NCI-H748 (cell line): Measurements from ENCODE around the gene ZNF322.

Source experiments
- DNase-seq: peaks from one replicate; lab custom pipeline; 2025; ENCODE audit not compliant: unreplicated experiment; lab: John Stamatoyannopoulos, UW

The ZNF322 gene

GRCh38 chr6:26613689-26614683 is 45.6 kb downstream of the ZNF322 start:
- no peak for DNase-seq

DNA sequence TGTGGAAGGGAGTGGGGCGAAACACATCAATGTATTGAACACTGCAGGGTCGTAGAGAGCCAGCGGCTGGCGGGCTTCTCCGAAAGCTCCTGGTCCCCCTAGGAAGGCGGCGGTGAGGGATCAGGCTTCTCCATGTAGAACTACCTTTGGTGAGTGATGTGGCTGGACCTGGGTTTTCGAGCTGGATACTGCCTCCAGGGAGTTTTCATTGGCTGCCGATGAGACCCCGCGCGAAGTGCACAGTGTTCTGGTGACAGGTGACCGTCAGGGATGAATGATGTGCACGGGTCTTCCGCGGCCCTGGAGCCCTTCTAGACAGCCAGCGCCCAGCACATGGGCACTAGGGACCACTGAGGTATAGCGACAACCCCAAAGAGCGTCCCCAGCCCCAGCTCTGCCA is 46.3 kb downstream of the ZNF322 start:
- DNase-seq = no peak

- no peak for DNase-seq
These were observed 47.9 kb downstream of the ZNF322 start for GRCh38 chr6:26611599-26611998.

- no peak for DNase-seq
These were observed 50.1 kb downstream of the ZNF322 start for GRCh38 chr6:26609463-26609862.

GRCh38 chr6:26607434-26608230 is 51.9 kb downstream of the ZNF322 start:
- DNase-seq = peak; percentile 87

DNA sequence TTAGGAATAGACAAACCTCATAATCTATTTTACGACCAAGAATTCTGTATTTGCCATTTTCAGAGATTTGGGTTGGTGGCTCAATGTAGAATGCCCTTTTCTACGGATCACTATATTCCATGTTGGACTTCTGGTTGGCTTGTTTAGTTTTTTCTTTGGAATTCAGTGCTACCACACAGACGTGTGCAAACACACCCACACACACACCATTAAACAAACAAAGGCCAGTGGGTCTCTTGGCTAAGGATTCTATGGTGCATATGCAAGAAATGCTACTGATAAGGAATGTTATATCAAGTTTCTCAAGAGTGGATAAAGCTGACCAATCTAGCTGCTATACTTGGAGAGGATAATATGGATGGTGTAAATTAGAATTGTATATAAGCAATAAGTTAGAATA is 54.7 kb downstream of the ZNF322 start:
- no peak for DNase-seq

GRCh38 chr6:26604026-26604425 is 55.5 kb downstream of the ZNF322 start:
- DNase-seq = no peak

- DNase-seq = no peak
These were observed 57.3 kb downstream of the ZNF322 start for GRCh38 chr6:26602262-26602661.

DNA sequence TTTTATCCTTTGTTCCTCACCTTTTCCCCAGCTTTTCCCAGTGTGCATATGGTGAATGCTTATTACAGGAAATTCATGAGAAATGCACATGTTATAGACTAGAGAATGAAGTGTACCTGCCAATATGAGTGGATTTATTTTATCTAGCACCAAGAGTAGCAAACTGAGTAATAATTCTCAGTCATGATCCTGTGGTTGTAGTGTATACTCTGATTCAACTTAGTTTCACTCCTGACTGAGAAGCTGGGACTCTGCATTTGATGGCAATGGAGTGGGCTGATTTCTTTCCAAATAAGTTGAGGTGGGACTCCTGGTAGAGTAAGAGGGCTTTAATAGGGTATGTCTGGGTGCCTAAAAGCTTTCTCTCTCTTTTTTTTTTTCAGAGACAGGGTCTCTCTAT is 58.8 kb downstream of the ZNF322 start:
- DNase-seq = no peak

DNA sequence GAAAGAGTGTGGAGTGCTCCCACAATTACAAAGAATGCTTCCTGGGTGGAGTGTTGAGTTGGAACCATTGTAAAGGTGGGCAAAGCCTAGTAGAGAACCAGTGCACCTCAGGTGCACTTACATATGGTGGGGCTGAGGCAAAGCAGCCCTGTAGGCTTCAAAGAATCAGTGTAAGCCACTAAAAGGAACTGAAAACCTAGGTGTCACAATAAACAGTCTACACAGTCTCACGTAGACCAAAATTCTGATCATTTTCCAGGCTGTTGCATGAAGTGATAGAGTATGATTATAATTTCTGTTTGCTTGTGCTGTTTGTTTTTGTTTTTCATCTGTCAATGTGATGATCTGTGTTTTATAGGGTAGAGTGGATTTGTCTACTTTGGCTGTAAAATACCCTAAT is 60.0 kb downstream of the ZNF322 start:
- DNase-seq = no peak

- no peak for DNase-seq
These were observed 60.4 kb downstream of the ZNF322 start for GRCh38 chr6:26599134-26599533.

DNA sequence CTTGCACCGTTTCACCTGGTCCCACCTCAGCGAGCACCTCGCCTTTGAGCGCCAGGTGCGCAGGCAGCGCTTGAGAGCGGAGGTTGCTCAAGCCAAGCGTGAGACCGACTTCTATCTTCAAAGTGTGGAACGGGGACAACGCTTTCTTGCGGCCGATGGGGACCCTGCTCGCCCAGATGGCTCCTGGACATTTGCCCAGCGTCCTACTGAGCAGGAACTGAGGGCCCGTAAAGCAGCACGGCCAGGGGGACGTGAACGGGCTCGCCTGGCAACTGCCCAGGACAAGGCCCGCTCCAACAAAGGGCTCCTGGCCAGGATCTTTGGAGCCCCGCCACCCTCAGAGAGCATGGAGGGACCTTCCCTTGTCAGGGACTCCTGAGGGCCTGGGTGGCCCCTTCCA is 61.3 kb downstream of the ZNF322 start:
- DNase-seq = no peak

DNA sequence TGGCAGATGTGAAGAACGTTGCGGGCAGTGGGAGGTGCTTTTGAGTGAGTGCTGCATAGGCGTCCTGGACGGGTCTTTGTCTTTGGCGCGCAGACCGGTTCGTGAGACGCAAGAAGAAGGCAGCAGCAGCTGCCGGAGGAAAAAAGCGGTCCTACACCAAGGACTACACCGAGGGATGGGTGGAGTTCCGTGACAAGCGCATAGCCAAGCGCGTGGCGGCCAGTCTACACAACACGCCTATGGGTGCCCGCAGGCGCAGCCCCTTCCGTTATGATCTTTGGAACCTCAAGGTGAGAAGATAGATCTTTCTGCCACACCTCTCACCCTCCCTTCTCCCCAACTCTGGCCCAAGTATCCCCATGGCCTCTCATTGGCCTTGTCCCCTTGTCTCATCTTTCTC is 61.7 kb downstream of the ZNF322 start:
- DNase-seq = peak; percentile 16

DNA sequence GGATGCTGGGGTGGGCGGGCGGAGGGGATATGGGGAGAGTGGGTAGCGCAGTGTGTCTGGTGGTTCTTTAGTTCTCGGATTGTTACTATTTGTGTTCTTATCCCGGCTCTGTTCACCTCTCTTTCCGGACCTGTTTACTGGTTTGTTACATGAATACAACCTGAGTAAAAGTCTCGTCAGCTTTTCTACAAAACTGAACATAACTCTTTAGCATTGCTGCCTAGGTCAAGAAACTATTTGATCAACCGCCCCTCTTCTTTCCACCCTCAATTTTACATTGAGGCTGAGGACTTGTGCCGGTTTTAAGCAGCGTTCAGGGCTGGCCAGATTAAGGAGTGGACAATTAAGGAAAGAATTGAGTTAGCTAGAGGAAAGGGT is 62.2 kb downstream of the ZNF322 start:
- no peak for DNase-seq

DNA sequence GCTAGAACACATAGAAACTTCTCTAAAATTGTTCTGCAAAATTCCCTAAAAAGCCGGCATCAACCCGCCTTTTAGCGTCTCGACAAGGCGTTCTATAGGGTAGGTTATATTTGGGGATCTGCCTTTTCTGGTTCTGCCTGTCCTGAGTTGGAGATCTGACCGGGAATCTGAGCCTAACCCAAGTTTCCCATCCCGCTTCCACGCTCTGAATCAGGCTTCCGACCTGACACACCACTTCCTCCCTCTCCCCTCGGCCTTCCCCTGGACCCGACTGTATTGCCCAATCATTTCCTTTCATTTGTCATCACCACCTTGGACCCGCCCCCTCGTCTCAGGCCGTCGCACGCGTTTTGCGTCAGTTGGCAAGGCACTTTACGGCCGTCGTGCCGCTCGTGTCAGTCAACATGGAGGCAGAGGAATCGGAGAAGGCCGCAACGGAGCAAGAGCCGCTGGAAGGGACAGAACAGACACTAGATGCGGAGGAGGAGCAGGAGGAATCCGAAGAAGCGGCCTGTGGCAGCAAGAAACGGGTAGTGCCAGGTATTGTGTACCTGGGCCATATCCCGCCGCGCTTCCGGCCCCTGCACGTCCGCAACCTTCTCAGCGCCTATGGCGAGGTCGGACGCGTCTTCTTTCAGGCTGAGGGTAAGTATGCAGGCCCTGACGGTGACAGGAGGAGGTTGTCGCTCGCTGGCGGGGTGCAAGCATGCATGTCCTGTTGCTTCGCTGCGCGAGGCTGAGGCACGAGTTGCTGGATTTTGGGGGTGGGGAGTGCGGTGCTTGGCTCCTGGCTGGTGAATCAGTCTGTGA is 62.8 kb downstream of the ZNF322 start, which contains the start of gene ABT1:
Gene ABT1, plus strand, starts transcription at position 375 of the 810 bp plus-strand sequence. Its CDS starts 30 bp downstream, at position 405.
- peak; percentile 99 for DNase-seq

GRCh38 chr6:26595669-26596269 is 63.8 kb downstream of the ZNF322 start:
- DNase-seq = peak; percentile 97

DNA sequence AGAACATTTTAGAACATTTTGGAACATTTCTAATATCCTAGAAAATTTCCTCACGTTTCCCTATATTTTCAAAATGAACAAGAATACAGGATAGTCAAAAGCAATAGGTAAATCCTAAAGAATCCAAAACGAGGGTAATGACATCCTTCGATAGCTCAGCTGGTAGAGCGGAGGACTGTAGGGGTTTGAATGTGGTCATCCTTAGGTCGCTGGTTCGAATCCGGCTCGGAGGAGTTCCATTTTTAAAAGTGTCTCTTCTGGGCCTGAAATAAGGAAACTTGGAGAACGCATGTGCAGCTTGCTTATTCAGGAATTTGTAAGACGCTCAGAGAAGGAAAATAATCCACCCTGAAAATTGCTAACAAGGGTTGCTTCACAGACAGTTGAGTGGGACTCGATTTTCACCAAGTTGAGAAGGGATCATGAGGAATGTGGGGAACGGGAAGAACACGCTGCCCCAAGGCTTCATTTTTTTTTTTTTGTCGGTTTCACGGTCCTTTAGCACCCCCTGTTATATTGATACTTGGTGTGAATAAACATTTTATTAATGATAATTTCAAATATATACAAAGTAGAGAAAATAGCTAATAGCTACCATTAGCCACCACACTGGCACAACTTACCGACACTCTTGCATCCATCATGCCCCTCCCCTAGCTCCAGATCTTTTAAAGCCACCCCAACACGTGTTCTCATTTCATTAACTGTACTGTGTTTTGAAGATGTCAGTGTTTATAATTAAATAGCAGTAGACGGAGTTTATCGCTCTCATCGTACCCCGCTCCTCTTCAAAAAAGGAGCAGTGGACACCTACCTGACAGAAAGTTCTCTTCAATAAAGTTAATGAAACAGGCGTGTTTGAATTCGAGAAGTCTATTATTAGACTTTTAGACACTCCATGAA is 64.6 kb downstream of the ZNF322 start:
- peak; percentile 36 for DNase-seq

DNA sequence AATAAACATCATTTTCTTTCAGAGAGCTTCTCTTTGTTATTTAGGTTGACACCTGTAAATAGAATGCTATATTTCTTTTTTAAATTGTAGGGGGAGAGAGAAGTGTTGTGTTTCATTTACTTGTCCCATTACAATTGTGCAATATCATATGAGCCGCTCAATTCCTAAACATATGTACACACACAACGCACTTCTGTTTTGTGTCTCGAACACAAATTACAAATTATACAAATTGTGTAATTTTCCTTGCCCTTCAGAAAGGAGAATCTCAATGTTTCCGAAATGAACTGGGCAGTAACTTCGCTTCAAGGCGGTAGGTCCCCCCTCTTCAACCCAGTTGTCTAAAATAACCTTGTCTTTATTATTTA is 65.4 kb downstream of the ZNF322 start:
- DNase-seq = no peak

GRCh38 chr6:26593278-26594130 is 66.0 kb downstream of the ZNF322 start:
- no peak for DNase-seq
